ENCODE results near the gene VRTN.

The VRTN gene

GRCh38 chr14:74400031-74400685, 51.9 kb downstream of the VRTN start:
- no peak for DNase-seq

GRCh38 chr14:74400919-74401503, 52.7 kb downstream of the VRTN start:
- no peak for DNase-seq

GRCh38 chr14:74401504-74402241, 53.4 kb downstream of the VRTN start:
- no peak for DNase-seq

DNA sequence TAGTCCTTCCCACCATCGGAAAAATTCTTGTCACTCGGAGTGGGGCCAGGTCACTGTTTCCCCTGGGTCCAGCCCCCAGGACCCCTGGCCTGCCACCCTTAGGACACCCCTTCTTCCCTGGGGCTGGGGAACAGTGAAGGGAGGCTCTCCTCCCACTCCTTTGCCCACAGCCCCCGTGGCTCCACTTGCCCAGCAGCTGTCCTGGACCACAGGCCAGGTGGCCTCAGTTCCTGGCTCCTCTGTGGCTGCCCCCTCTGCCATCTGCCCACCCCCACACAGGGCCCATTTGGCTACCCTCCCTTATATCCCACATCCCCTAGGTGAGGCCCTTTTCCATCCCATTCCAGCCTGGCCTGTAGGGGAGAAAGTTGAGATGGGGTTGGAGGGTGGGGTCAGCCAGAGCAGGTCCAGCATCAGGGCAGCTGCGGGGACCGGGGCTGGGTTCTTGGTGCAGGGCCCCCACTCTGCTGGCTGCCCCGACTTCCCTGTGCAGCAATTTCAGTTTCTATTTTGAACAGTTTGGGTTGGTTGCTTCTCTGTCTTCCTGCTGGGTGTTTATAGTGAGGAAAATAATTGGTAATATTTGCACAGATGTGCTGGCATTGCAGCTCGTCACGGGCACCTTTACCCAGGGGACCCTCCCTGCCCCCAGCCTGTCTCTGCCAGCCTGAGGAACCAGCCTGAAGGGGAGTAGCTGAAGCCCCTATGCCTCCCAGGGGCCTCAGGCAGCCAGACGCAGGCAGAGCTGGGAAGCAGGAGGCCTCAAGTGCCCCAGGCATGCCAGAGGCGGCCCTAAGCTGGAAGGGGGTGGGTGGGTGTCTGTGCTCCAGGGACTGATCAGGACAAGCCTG, 54.4 kb downstream of the VRTN start:
- no peak for DNase-seq

- no peak for DNase-seq
Measured at GRCh38 chr14:74403619-74404417, 55.5 kb downstream of the VRTN start.

- DNase-seq = no peak
Measured at GRCh38 chr14:74404435-74404834, 56.2 kb downstream of the VRTN start.

DNA sequence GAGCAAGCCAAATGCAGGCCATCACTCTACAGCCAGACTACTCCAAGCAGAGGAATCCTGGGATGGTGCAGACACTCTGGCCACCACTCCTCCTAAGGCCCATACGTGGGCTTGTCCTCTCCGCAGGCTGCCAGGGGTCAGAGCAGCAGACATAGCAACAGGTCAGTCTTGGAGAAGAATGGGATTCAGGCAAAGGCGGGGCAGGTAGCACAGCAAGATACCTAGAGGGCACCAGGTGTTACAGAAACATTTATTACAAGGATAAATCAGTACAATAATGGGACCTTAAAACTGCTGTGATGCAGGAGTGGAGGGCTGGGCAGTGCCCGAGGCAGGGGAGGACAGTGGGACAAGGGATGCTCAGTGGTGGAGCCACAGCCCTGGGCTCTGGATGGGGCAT, 57.4 kb downstream of the VRTN start:
- DNase-seq = no peak

DNA sequence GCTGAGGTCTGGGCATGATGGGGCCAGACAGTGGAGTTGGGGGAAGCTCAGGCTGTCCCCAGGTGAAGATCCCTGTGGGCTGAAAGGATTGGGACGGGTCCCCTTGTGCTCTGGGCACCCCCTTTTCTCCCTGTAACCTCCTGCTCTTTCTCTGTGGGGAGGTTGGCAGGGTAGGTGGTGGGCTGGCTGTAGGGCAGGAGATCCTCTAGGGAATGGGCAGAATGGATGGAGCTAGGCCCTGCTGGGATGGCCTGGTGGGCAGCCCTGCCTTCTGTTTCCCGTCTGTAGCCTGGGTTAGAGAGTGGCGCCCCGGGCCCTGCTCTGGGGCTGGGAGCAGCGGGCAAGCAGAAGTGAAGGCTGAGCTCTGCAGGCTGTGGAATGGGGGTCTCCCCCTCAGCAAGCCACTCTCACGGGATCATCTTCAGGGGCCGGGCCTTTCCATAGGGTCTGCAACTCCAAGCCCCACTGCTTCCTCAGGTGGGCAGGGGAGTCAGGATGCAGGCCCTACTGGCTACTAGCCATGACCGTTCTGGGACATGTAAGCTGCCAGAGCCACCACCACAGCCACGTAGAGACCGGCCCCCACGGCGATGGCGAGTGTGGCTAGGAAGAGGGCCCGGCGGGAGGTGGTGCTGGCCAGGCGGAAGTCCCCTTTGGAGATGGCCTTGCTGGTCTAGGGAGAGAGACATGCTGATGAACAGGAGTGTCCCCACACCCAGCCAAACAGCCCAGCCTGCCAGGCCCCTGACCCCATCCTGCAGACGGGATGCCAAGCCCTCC, 58.9 kb downstream of the VRTN start:
- no peak for DNase-seq

- no peak for DNase-seq
Measured at GRCh38 chr14:74407801-74408154, 59.5 kb downstream of the VRTN start.

GRCh38 chr14:74408870-74409269, 60.6 kb downstream of the VRTN start:
- DNase-seq = no peak

GRCh38 chr14:74409441-74409840, 61.2 kb downstream of the VRTN start:
- DNase-seq = no peak
